Peyer's patch (tissue), 4 donors: ENCODE data around the gene CTU2. TPM values are rescaled to one million over a fixed set of nuclear protein-coding genes. Genes with fewer than 3 reads are reported as not detected.

Experiments
- DNase-seq, 3 donors: peaks; one replicate each; pipeline ENCODE4 v3.0.0-alpha.2; 2017 to 2019
- H3K27ac ChIP-seq, 4 donors: fragments of 200-600 bp; sonication (generic); one replicate each; pipeline ENCODE4 v1.5.1; 2016 to 2019
- H3K27me3 ChIP-seq, 2 donors: fragments of 200-600 bp; sonication (generic); one replicate each; pipeline ENCODE4 v1.5.1; 2019
- H3K36me3 ChIP-seq, 3 donors: fragments of 200-600 bp; sonication (generic); one replicate each; pipeline ENCODE4 v1.5.1; 2016 to 2019
- H3K4me1 ChIP-seq, 4 donors: fragments of 200-600 bp; sonication (generic); one replicate each; pipeline ENCODE4 v1.5.1; 2016 to 2019
- H3K4me3 ChIP-seq, 4 donors: fragments of 200-600 bp; sonication (generic); 1 replicate in 3 of 4; 2 replicates in 1 of 4; pipeline ENCODE4 v1.5.1; 2016 to 2019; ENCODE audit warnings: mild to moderate bottlenecking in 1 of 4
- H3K9me3 ChIP-seq, 4 donors: fragments of 200-600 bp; sonication (generic); one replicate each; pipeline ENCODE4 v1.5.1; 2016 to 2019; ENCODE audit warnings: mild to moderate bottlenecking in 1 of 4
- CTCF ChIP-seq, 6 experiments: fragments of 450-650 bp in 4 of 6; fragments of 200-600 bp in 2 of 6; sonication (generic) in 1 of 6; IDR thresholded peaks; one replicate each; pipeline ENCODE4 v1.5.1; 2017 to 2019; ENCODE audit warnings: antibody characterized with exemption in 6 of 6, mild to moderate bottlenecking in 3 of 6, moderate library complexity in 1 of 6
- POLR2A ChIP-seq, 2 donors: fragments of 450-650 bp; IDR thresholded peaks; one replicate each; pipeline ENCODE4 v1.5.1; 2017; ENCODE audit warnings: antibody characterized with exemption in 2 of 2, mild to moderate bottlenecking in 2 of 2, moderate library complexity in 2 of 2
- total RNA-seq, 4 donors: library from RNA; depleted of rRNA; stranded (reverse); fragments of >200 nt; gene quantifications; one replicate each; pipeline ENCODE4 v1.1.0, GENCODE V29; 2016

Gene CTU2
- 10 to 100 TPM in 2 of 4 donors, 1 to 10 TPM in 2; 3.9 to 25.1 (median 9.3) TPM for total RNA-seq

- peak in 1 of 6 experiments; percentile 8 for TF ChIP-seq CTCF (IDR thresholded peaks at IDR 0.05)
- TF ChIP-seq POLR2A (IDR thresholded peaks at IDR 0.05) = peak; percentile 47 to 69
- peak within 1 kb of the TSS; percentile 90 to 99 (median 90) for H3K27ac ChIP-seq
- no peaks in the 10 kb centered on the region for H3K36me3 ChIP-seq
- H3K4me3 ChIP-seq = peak within 1 kb of the TSS; percentile 83 to 100 (median 96)
- DNase-seq = peak; percentile 90 to 96 (median 95)
- H3K4me1 ChIP-seq = peaks cover 0 to 43% (median 21%) of the 10 kb centered on the region in 4 donors
- H3K9me3 ChIP-seq = no peaks in the 10 kb centered on the region
- H3K27me3 ChIP-seq = no peaks in the 10 kb centered on the region
These were observed at the start of gene CTU2, which contains the start of gene RNF166 for GRCh38 chr16:88706229-88706964. Gene CTU2 (plus strand): TSS chr16:88706503. CDS start chr16:88706531, 28 bp downstream. Gene RNF166 (minus strand): TSS chr16:88706408. CDS start chr16:88706325, 83 bp downstream.

GRCh38 chr16:88657371-88657770 is 48.9 kb upstream of the CTU2 start:
- DNase-seq = no peak
- TF ChIP-seq CTCF (IDR thresholded peaks at IDR 0.05) (no peak), POLR2A (IDR thresholded peaks at IDR 0.05) (no peak)
- Histone ChIP-seq H3K36me3 (peaks cover 0 to 43% (median 0%) of the 10 kb centered on the region in 3 donors), H3K4me1 (peaks cover 0 to 22% (median 0%) of the 10 kb centered on the region in 4 donors), H3K9me3 (no peaks in the 10 kb centered on the region), H3K27me3 (no peaks in the 10 kb centered on the region), H3K4me3 (no peak overlapping the region), H3K27ac (no peak overlapping the region)

- TF ChIP-seq POLR2A (IDR thresholded peaks at IDR 0.05) (no peak), CTCF (IDR thresholded peaks at IDR 0.05) (no peak)
- DNase-seq = no peak
- no peaks in the 10 kb centered on the region for H3K27me3 ChIP-seq
- peaks cover 0 to 38% (median 0%) of the 10 kb centered on the region in 3 donors for H3K36me3 ChIP-seq
- no peak overlapping the region for H3K4me3 ChIP-seq
- H3K27ac ChIP-seq = no peak overlapping the region
- H3K4me1 ChIP-seq = peaks cover 0 to 23% (median under 1%) of the 10 kb centered on the region in 4 donors
- H3K9me3 ChIP-seq = no peaks in the 10 kb centered on the region
These were observed 47.6 kb upstream of the CTU2 start for GRCh38 chr16:88658714-88659113.

- H3K27me3 ChIP-seq = no peaks in the 10 kb centered on the region
- H3K9me3 ChIP-seq = no peaks in the 10 kb centered on the region
- peaks cover 0 to 28% (median 2%) of the 10 kb centered on the region in 4 donors for H3K4me1 ChIP-seq
- DNase-seq = no peak
- H3K4me3 ChIP-seq = no peak overlapping the region
- peaks cover 0 to 36% (median 0%) of the 10 kb centered on the region in 3 donors for H3K36me3 ChIP-seq
- H3K27ac ChIP-seq = no peak overlapping the region
- TF ChIP-seq CTCF (IDR thresholded peaks at IDR 0.05) (no peak), POLR2A (IDR thresholded peaks at IDR 0.05) (no peak)
These were observed 47.1 kb upstream of the CTU2 start for GRCh38 chr16:88659160-88659559.

- peaks cover 0 to 16% (median 0%) of the 10 kb centered on the region in 3 donors for H3K36me3 ChIP-seq
- no peak overlapping the region for H3K27ac ChIP-seq
- peaks cover 0 to 33% (median 2%) of the 10 kb centered on the region in 4 donors for H3K4me1 ChIP-seq
- no peak for TF ChIP-seq CTCF (IDR thresholded peaks at IDR 0.05)
- TF ChIP-seq POLR2A (IDR thresholded peaks at IDR 0.05) = no peak
- no peak for DNase-seq
- H3K4me3 ChIP-seq = no peak overlapping the region
- no peaks in the 10 kb centered on the region for H3K9me3 ChIP-seq
- H3K27me3 ChIP-seq = no peaks in the 10 kb centered on the region
These were observed 44.8 kb upstream of the CTU2 start for GRCh38 chr16:88661468-88661867.
